Activated CD8-positive, alpha-beta memory T cell treated with anti-CD3 and anti-CD28 coated beads for 24 hours (primary cell): ENCODE measurements around the gene INO80C.
"Not testable (repeated sequence)": the region's sequence is repeated elsewhere in the genome, so short reads cannot be mapped to it uniquely, and the experiment has no call there.

Experiments used
- DNase-seq: peaks from one replicate; pipeline ENCODE4 v3.0.0-alpha.2; 2020

INO80C gene

DNA sequence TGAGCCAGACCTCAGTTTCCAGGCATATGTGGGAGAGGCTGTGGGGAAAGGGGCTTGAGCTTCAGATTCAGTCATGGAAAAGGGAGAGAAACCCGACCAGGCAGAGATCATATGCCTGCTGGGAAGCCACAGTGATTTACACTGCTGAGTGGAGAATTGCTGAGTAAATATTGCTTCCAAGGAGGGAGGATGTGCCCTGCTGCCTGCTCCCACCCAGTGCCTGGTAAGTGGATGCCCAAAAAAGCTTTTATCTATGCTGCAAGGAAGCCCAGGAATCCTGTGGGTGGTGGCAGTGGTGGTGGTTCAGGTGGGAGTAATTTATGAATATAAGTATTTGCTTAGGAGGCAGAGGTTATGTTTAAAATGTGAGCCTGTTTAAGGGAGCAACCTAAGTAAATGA, 39.5 kb downstream of the INO80C start:
- DNase-seq, result no peak

GRCh38 chr18:35457140-35457704, 40.5 kb downstream of the INO80C start:
- DNase-seq, result no peak

DNA sequence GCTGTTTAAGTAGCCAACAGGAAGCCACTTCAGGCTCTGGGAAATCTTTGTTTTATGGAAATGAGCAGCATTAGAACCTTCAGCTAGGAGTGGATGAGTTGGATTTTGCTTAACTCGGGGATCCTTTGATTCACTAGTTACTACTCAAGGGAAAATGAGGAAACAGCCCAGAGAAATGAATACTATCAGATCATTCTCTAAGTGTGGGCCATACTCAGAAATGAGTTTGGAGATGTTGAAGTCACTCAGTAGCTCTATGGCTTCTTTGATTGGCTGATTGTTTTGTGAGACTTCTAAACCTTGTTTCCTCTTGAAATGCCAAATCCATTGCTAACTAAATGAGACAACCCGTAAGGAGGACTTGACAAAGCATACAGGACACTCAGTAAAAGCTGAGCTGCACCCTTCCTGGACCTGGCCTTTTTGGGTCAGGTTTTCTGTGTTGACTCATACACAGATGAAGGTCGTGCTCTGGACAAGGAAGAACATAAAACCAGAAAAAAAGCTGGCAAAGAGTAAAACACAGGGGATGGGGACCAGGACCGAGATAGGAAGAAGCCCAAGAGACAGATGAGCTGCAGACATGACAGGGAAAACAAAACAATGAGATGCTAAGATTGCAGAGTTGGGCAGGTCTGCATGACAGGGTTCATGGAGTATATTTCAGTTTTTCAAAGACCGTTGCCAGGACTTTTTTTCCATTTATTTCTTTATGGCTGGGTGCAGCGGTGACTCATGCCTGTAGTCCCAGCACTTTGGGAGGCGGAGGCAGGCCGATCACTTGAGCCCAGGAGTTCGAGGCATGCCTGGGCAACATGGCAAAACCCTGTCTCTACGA, 41.6 kb downstream of the INO80C start:
- DNase-seq, result no peak

- no peak for DNase-seq
Observed at GRCh38 chr18:35454803-35455202, 43.0 kb downstream of the INO80C start.

- not testable (repeated sequence) for DNase-seq
Observed at GRCh38 chr18:35453065-35453464, 44.7 kb downstream of the INO80C start.

GRCh38 chr18:35451916-35452315, 45.8 kb downstream of the INO80C start:
- no peak for DNase-seq

DNA sequence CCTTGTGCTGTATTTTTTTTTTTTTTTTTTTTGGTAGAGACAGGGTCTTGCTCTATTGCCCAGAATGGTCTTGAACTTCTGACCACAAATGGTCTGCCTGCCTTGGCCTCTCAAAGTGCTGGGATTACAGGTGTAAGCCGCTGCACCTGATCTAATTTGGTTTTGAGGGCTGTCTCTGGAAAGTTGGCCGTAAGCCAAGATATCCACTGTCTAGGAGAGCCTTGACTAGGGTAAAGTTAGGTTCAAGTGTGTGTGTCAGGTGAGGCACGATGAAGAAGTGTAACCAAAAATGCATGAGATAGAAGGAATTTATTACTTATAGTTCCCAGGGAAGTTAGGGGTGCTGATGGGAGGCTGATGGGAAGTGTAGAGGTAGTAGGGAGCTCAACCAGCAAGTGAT, 46.7 kb downstream of the INO80C start:
- DNase-seq, result no peak

- DNase-seq, result no peak
Observed at GRCh38 chr18:35444636-35445035, 53.1 kb downstream of the INO80C start.

GRCh38 chr18:35443847-35444246, 53.9 kb downstream of the INO80C start:
- DNase-seq, result no peak

- DNase-seq, result no peak
Observed at GRCh38 chr18:35443434-35443833, 54.3 kb downstream of the INO80C start.

DNA sequence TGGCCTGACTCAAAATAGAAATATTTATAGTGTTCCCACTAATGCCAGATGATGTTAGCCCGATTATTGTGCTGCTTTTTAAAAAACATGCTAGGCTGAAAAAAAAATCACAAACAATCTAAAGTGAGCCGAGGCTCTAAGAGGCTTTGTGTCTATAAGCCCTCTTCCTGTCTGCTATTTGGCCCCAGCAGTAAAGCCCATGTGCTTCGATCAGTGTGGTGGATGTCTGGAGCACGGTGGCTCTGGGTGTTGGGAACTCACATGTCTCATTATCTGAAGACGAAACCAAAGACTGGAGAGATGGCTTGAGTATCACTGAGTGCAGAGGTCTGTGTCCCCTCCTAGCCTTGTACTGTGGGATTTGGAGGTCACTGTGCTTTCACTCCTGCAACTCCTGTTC, 55.1 kb downstream of the INO80C start:
- no peak for DNase-seq

GRCh38 chr18:35441857-35442595, 55.7 kb downstream of the INO80C start:
- no peak for DNase-seq

DNA sequence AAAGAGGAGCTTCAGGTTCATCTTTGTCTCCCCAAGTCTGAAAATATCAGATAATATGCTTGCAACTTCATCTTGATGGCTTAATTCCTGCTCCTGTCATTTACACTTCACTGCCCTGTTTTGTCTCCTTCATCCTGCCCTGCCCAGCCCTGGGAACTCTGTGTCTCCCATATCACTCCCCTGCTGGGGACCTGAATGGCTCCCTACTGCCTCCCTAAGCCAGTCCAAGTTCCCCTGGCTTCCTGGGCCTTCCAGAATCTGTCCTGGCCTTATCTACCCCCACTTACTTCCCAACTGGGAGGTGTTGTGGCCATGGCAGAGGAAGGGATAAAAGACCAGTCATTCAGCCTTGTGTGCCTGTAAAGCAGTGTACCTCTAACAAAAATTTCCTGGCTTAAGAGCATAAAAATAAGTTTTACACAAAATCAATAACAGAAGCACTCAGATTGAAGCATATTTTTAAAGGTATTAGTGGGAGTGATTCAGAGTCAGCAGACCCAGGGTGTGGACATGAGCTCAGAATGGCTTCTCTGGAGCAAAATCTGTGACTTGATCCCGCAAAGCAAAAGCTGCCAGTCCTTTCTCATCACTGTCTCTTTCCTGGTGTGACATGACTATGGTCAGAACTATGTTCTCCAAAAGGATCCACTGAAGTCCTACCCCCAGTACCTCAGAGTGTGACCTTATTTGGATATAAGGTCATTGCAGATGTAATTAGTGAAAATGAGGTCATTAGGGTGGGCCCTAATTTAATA, 59.1 kb downstream of the INO80C start:
- DNase-seq, result no peak

GRCh38 chr18:35437836-35438235, 59.9 kb downstream of the INO80C start:
- no peak for DNase-seq

- DNase-seq, result no peak
Observed at GRCh38 chr18:35436076-35436649, 61.6 kb downstream of the INO80C start.

DNA sequence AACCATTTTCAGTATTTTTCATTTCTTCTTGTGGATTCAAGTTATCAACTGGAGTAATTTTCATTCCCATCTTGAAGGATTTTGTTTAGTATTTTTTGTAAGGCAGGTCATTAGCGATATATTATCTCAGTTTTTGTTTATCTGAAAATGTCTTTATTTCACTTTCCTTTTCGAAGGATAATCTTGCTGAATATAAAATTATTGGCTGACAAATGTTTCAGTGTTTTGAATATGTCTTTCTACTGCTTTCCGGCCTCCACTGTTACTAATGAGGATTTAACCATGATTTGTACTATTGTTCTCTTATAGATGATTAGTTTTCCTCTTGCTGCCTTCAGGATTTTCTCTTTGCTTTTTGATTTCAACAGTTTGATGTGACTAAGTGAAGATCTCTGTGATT, 62.4 kb downstream of the INO80C start:
- no peak for DNase-seq

GRCh38 chr18:35432565-35433001, 65.2 kb downstream of the INO80C start:
- DNase-seq, result no peak

DNA sequence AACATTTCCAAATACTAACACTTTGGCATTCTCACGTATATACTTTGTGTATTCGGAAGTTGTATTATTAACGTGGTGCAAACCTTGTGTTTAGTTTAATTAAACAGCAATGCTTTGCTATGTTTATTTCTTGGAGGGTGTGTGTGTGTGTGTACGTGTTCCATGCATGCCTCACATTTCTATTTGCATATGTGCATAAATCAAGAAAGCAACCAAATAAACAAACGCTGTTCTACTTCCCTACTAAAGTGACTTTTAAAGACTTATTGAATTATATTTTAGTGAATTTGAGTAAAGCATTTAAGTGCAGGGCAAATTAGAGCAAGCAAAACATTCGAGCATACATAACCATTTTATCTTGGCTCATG, 66.4 kb downstream of the INO80C start:
- no peak for DNase-seq

DNA sequence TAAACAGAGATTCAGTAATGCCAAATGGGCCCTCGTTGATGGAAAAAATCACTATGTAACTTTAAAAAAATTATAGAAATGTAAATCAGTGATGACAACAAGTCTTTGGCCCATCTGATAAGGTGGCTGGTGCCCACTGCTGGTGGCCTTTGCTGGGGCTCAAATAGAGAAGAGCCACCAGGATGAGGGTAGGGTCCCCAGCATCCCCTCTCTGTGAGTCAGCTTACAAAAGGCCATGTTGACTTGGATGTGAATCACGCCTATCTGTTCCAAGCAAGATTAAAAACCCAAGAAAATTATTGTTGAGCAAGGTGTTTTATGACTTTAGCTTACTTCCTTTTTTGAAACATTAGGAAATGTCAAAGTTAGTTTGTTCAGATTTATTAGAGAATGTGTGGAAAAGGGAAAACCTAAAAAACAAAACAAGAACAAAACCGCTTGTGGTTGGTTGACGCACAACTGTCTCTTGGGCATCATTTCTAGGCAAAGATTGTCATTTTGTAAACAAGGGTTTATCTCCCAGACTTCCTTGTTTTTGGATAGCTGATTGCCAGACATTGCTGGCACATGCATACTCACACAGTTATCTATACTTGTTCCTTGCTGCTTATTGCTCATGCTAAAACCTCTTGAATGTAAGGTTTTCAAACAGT, 66.9 kb downstream of the INO80C start:
- DNase-seq, result no peak

- no peak for DNase-seq
Observed at GRCh38 chr18:35426786-35427185, 71.0 kb downstream of the INO80C start.

DNA sequence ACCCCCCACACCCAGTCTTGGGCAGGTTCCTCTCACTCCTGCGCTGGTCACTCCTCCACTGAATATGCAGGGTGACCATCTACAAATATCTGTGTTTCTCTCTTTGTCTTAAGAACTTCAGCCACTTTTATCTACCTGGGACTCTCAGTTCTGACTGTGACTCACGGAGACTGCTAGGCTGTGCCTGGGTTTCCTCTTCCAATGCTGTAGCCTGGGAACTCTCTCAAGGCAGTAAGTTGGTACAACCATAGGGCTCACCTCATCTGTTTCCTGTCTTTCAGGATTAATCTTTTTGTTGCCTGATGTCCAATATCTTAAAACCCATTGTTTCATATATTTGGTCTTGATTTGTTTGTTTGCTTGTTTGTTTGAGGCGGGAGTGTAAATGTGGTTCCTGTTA, 73.4 kb downstream of the INO80C start:
- no peak for DNase-seq

DNA sequence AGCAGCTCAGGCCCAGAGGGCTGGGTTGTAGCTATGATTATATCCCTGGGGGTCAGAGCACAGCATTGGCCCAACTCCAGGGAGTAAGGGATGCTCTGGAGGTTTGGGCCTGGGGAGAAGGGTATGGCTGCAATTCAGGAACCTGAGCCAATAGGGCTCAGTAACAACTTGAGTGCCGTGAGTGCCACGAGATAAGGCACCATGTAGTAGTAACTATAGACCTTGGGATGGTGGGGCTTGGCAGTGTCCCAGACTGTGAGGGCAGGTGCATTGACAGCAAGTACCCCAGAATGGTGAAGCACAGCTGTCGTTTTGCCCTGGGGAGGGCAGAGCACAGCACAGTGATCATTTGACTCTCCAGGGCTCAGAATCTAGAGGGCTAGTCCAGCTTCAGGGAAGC, 75.5 kb downstream of the INO80C start:
- no peak for DNase-seq
